Adrenal gland (tissue), 12 donors: ENCODE data around the gene UBE2G2. TPM values are rescaled to one million over a fixed set of nuclear protein-coding genes. Genes with fewer than 3 reads are reported as not detected.

Experiments used
- DNase-seq, 7 donors: peaks; one replicate each; pipeline ENCODE4 v3.0.0-alpha.2; 2019 to 2020
- H3K27ac ChIP-seq, 5 donors: fragments of 200-600 bp; sonication (generic) in 4 of 5; 1 replicate in 3 of 5; 2 replicates in 2 of 5; pipeline versions ENCODE4 v1.5.1 to v1.8.0; 2016 to 2020; ENCODE audit warnings: mild to moderate bottlenecking in 1 of 5
- H3K27me3 ChIP-seq: fragments of 200-600 bp; 2 replicates; pipeline ENCODE4 v1.8.0; 2021
- H3K36me3 ChIP-seq, 2 donors: fragments of 200-600 bp; replicated peaks in 1 of 2; 1 replicate in 1 of 2; 2 replicates in 1 of 2; pipeline versions ENCODE4 v1.5.1 to v1.8.0; 2018 to 2022
- H3K4me1 ChIP-seq, 2 donors: fragments of 200-600 bp; replicated peaks in 1 of 2; 1 replicate in 1 of 2; 2 replicates in 1 of 2; pipeline versions ENCODE4 v1.5.1 to v1.8.0; 2018 to 2021
- H3K4me3 ChIP-seq, 4 donors: fragments of 200-600 bp; sonication (generic) in 3 of 4; one replicate each; pipeline ENCODE4 v1.5.1; 2016 to 2018
- H3K9me3 ChIP-seq, 3 donors: fragments of 200-600 bp; sonication (generic) in 1 of 3; replicated peaks in 1 of 3; 1 replicate in 2 of 3; 2 replicates in 1 of 3; pipeline versions ENCODE4 v1.5.1 to v1.8.0; 2016 to 2021
- CTCF ChIP-seq, 6 experiments: fragments of 450-650 bp in 4 of 6; fragments of 200-600 bp in 2 of 6; sonication (generic) in 1 of 6; IDR thresholded peaks; 1 replicate in 5 of 6; 2 replicates in 1 of 6; pipeline versions ENCODE4 v1.5.1 to v1.8.0; 2016 to 2021; ENCODE audit warnings: antibody characterized with exemption in 6 of 6, mild to moderate bottlenecking in 2 of 6, moderate library complexity in 1 of 6
- POLR2A ChIP-seq, 2 donors: fragments of 450-650 bp; IDR thresholded peaks; one replicate each; pipeline ENCODE4 v1.6.1; 2017; ENCODE audit warnings: antibody characterized with exemption in 2 of 2, mild to moderate bottlenecking in 2 of 2, moderate library complexity in 1 of 2
- WGBS, 4 donors: extraction: QIAGEN DNeasy Blood & Tissue Kit in 2 of 4; methylation state at CpG; one replicate each; pipeline versions ENCODE4 v1.1.5 to v1.1.7; 2013 to 2017; 5-methylcytosine and 5-hydroxymethylcytosine counted together
- intact Hi-C, 2 donors: fragments of 100-400 bp; cut with DNase I; formaldehyde crosslinking; loops; one replicate each; pipeline versions ENCODE4 v1.14.1 to v1.15.0; 2022 to 2023
- polyA plus RNA-seq, 3 donors: library from polyadenylated mRNA; stranded (reverse); fragments of 200-250 nt in 2 of 3; fragments of 350-450 nt in 1 of 3; fragmentation: Illumina TruSeq in 1 of 3; extraction: RNeasy Lipid Tissue Mini Kit (QIAGEN cat#74804) in 1 of 3; gene quantifications; one replicate each; pipeline ENCODE4 v1.2.3, GENCODE V29; 2013 to 2014
- total RNA-seq, 9 donors: library from RNA; depleted of rRNA in 4 of 9; stranded (reverse); fragments of >200 nt in 4 of 9; fragments of 120-200 nt in 1 of 9; fragmentation: NEBNext Ultra II Directional in 1 of 9; extraction: Animal tissue kit (Norgen Biotek cat#: 25700) in 1 of 9; gene quantifications; one replicate each; pipeline versions ENCODE4 v1.1.0 to v1.2.4, GENCODE V29; 2013 to 2023
- donor health status: healthy with polysubstance abuse.
- donor health status: Bipolar disorder and iron deficiency.
- donor health status: DM: yes; HTN: yes; CAD: no.
- donor health status: DM: no; HTN: no; CAD: no.
- donor health status: DM: no; HTN: no; CAD: no.
- donor health status: DM: yes; HTN: yes; CAD: no.

UBE2G2 gene
- total and polyA plus RNA-seq, 12 donors: 44.8 to 99.9 (median 72.6) TPM

GRCh38 chr21:44749759-44750674, 51.6 kb downstream of the UBE2G2 start:
- DNase-seq: peak in 1 of 7 donors; percentile 6
- Histone ChIP-seq H3K36me3 (no peaks in the 10 kb centered on the region), H3K9me3 (no peaks in the 10 kb centered on the region), H3K27me3 (peaks cover 7% of the 10 kb centered on the region), H3K27ac (no peak overlapping the region), H3K4me3 (no peak overlapping the region), H3K4me1 (no peaks in the 10 kb centered on the region)
- intact Hi-C loops: loop anchor here in 1 of 2 donors (10.0 kb wide), 1 partner anchor 195 kb away; the partner anchor contains the start of genes KRTAP10-2 and KRTAP10-3
- 80 to 91% (median 86%) methylated on average over 21 to 47 of the region's 47 CpGs for WGBS, 4 donors
- TF ChIP-seq POLR2A (IDR thresholded peaks at IDR 0.05): no peak
- no peak for TF ChIP-seq CTCF (IDR thresholded peaks at IDR 0.05)

- peaks cover 7% of the 10 kb centered on the region for H3K27me3 ChIP-seq
- no peak overlapping the region for H3K4me3 ChIP-seq
- 47 to 56% (median 51%) methylated on average over 16 to 26 of the region's 26 CpGs for WGBS, 4 donors
- no peak for DNase-seq
- no peaks in the 10 kb centered on the region for H3K4me1 ChIP-seq
- no peak overlapping the region for H3K27ac ChIP-seq
- no peaks in the 10 kb centered on the region for H3K9me3 ChIP-seq
- intact Hi-C loops: no loop called here
- TF ChIP-seq POLR2A (IDR thresholded peaks at IDR 0.05): no peak
- no peak for TF ChIP-seq CTCF (IDR thresholded peaks at IDR 0.05)
- no peaks in the 10 kb centered on the region for H3K36me3 ChIP-seq
Measured at GRCh38 chr21:44749116-44749758, 52.4 kb downstream of the UBE2G2 start.

- 32 to 63% (median 42%) methylated on average over 13 to 16 of the region's 16 CpGs for WGBS, 4 donors
- Histone ChIP-seq H3K27ac (no peak overlapping the region), H3K4me1 (no peaks in the 10 kb centered on the region), H3K27me3 (peaks cover 7% of the 10 kb centered on the region), H3K4me3 (no peak overlapping the region), H3K36me3 (no peaks in the 10 kb centered on the region), H3K9me3 (no peaks in the 10 kb centered on the region)
- intact Hi-C loops: no loop called here
- no peak for DNase-seq
- TF ChIP-seq POLR2A (IDR thresholded peaks at IDR 0.05) (no peak), CTCF (IDR thresholded peaks at IDR 0.05) (no peak)
Measured at GRCh38 chr21:44748621-44749020, 53.0 kb downstream of the UBE2G2 start.

- WGBS, 4 donors: 83 to 91% (median 88%) methylated on average over 1 of the region's 1 CpG
- H3K36me3 ChIP-seq: no peaks in the 10 kb centered on the region
- no peak overlapping the region for H3K27ac ChIP-seq
- TF ChIP-seq CTCF (IDR thresholded peaks at IDR 0.05) (no peak), POLR2A (IDR thresholded peaks at IDR 0.05) (no peak)
- H3K4me1 ChIP-seq: no peaks in the 10 kb centered on the region
- peaks cover 0 to 14% (median 0%) of the 10 kb centered on the region in 3 donors for H3K9me3 ChIP-seq
- no peak for DNase-seq
- intact Hi-C loops: no loop called here
- H3K27me3 ChIP-seq: no peaks in the 10 kb centered on the region
- no peak overlapping the region for H3K4me3 ChIP-seq
Measured at GRCh38 chr21:44742418-44743153, 59.0 kb downstream of the UBE2G2 start.
